Kidney epithelial cell (primary cell): ENCODE results near the gene LETM1. TPM values are rescaled to one million over a fixed set of nuclear protein-coding genes. Genes with fewer than 3 reads are reported as not detected.

Experiments used
- DNase-seq: peaks from one replicate; pipeline ENCODE4 v3.0.0-alpha.2; 2010; ENCODE audit warnings: low read depth
- H3K27me3 ChIP-seq: 2 replicates; pipeline ENCODE4 v1.6.0; 2011; ENCODE audit warnings: low read length; ENCODE audit not compliant: control insufficient read depth, insufficient read depth
- H3K36me3 ChIP-seq: 2 replicates; pipeline ENCODE4 v1.5.1; 2011; ENCODE audit warnings: low read length; ENCODE audit not compliant: control insufficient read depth, insufficient read depth
- H3K4me3 ChIP-seq: 2 replicates; pipeline ENCODE4 v1.5.1; 2011; ENCODE audit warnings: low read depth, mild to moderate bottlenecking, control low read depth, low read length
- total RNA-seq: library from RNA; depleted of rRNA; stranded (reverse); fragments of >200 nt; gene quantifications from 2 replicates; pipeline ENCODE4 v1.2.3, GENCODE V29; 2015
- TF ChIP-seq, protein P1 (sequence below): IDR thresholded peaks from 2 replicates; pipeline ENCODE4 v1.5.1; 2011; ENCODE audit warnings: mild to moderate bottlenecking, moderate library complexity, low read length, control low read depth, inconsistent platforms; ENCODE audit not compliant: insufficient read depth, poor library complexity, severe bottlenecking

The LETM1 gene
- total RNA-seq, 1 donor from 2014 or later = 41.5 TPM

DNA sequence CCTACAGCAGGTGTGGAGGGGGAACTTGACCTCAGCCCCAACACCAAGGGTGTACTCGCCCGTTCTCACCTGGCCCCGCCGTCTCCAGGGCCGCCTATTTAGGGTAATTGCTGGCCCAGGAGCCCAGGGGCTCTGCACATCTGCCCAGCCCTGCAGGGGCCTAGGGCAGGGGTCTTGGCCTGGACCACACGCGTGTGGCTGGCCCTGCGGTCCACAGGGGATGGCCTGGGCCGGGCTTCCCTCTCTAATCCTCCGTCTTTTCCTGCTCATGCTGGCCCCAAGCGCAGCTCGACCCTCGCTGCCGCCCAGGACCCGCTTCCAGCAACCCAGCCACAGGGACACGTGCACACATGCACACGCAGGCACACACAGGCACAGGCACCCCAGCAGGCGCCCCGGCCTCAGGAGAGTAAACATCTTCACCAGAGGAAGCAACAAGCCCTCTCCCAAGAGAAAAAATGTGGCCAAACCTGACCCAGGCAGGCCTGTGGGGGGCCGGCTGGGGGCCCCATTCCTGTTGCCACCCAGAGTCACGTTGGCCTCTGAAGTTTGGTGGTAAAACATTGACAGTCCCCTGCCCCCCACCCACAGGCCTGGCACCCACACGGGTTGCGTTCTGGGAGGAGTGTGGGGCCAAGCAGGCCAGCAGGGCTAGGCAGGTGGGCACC is 87.5 kb downstream of the LETM1 start:
- Histone ChIP-seq H3K27me3 (peaks cover 32% of the 10 kb centered on the region), H3K4me3 (no peak overlapping the region), H3K36me3 (no peaks in the 10 kb centered on the region)
- TF ChIP-seq, protein P1, sequence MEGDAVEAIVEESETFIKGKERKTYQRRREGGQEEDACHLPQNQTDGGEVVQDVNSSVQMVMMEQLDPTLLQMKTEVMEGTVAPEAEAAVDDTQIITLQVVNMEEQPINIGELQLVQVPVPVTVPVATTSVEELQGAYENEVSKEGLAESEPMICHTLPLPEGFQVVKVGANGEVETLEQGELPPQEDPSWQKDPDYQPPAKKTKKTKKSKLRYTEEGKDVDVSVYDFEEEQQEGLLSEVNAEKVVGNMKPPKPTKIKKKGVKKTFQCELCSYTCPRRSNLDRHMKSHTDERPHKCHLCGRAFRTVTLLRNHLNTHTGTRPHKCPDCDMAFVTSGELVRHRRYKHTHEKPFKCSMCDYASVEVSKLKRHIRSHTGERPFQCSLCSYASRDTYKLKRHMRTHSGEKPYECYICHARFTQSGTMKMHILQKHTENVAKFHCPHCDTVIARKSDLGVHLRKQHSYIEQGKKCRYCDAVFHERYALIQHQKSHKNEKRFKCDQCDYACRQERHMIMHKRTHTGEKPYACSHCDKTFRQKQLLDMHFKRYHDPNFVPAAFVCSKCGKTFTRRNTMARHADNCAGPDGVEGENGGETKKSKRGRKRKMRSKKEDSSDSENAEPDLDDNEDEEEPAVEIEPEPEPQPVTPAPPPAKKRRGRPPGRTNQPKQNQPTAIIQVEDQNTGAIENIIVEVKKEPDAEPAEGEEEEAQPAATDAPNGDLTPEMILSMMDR = no peak
- no peak for DNase-seq

DNA sequence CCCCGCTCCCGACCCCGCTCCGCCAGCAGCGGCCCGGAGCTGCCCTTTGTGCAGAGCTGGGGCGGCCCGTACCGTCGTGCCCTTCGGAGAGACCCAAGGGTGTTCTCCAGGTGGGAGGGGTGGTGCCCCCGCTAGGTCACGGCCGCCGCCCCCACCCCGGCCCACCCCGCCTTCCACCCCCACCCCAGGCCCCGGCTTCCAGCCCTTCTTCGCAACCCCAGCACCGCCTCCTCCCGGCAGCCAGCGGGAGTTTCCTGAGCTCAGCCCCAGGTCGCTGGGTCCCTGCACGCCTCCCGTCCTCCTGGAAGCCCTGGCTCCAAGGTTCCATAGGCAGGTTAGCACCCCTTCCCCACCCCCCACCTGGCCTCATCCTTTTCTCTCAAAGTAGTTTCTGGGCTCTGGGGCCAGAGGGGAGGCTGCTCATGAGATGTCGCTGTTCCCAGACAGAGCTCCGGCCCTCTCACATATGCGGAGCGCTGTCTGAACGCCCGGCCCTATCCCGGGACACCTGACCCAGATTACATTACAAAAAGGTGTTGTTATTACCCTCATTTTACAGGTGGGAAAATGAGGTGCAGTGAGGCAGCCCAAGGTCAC is 88.1 kb downstream of the LETM1 start:
- peaks cover 34% of the 10 kb centered on the region for H3K27me3 ChIP-seq
- DNase-seq = no peak
- no peaks in the 10 kb centered on the region for H3K36me3 ChIP-seq
- TF ChIP-seq, protein P1 = peak; percentile 55
- H3K4me3 ChIP-seq = peak overlapping the region; percentile 4

DNA sequence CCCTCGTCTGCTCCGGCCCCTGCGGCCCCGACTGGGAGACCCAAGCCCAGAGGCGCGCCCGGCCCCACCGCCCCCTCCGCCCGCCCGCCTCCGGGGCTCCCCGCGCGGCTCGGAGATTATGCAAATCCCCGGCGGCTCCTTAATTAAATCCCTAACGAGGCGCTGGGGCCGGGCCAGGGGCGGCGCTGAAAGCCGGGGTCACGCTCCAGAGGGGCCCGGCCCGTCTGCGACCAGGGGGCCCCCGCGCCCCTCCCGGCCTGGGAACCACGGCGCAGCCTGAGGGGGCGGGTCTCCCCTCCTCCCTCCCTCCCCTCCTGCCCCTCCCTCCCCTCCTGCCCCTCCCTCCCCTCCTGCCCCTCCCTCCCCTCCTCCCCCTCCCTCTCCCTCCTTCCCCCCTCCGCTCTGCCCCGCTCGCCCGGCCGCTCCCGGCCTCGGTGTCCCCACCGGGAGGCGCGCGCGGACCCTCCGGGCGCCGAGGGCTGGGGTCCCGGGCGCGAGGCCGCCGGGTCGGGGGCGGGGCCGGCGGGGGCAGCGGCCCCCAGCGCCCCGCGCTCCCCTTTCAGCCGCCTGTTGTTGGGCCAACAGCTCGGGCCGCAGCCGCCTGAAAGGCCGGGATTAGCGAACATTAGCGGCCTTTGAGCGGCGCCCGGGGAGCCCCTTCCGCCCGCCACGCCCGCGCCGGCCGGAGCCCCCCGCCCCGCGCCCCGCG is 88.7 kb downstream of the LETM1 start:
- Histone ChIP-seq H3K36me3 (no peaks in the 10 kb centered on the region), H3K4me3 (peak overlapping the region; percentile 4), H3K27me3 (peaks cover 32% of the 10 kb centered on the region)
- TF ChIP-seq, protein P1 = no peak
- DNase-seq = no peak

GRCh38 chr4:1766106-1767060 is 89.6 kb downstream of the LETM1 start:
- TF ChIP-seq, protein P1 = no peak
- H3K4me3 ChIP-seq = no peak overlapping the region
- H3K27me3 ChIP-seq = peaks cover 28% of the 10 kb centered on the region
- no peaks in the 10 kb centered on the region for H3K36me3 ChIP-seq
- no peak for DNase-seq

DNA sequence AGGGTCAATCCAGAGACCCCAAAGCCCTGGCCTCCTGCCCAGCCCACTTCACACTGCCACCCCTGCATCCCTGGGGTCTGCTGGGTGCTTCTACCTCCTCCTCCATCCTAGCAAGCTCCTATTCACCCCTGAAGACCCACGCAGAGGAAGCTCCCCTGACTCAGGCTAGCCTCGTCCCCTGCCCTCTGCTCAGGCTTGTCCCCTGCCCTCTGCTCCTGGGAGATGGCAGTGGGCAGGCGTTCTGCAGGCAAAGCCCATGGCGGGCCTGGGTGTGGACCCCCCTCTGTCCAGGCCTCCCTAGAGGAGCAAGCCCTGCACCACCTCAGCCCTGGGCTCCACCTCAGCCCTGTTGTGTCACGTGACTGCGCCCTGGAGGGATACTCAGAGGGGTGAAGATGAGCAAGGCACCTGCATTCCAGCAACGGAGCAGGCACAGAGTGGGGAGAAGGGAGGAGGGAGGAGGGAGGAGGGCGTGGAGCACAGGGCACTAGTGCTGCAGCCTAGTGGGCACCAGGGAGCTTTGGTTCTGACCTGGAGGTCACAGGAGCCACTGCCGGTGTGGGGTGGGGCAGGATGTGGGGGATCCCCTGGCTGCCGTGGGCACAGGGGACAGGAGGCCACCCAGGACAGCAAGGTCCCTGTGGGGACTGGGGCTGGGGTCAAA is 90.4 kb downstream of the LETM1 start:
- no peak for DNase-seq
- Histone ChIP-seq H3K36me3 (no peaks in the 10 kb centered on the region), H3K27me3 (peaks cover 22% of the 10 kb centered on the region), H3K4me3 (no peak overlapping the region)
- TF ChIP-seq, protein P1 = no peak
